Upper lobe of left lung (tissue), 6 donors: Measurements from ENCODE around the gene POLR2J3. TPM values are rescaled to one million over a fixed set of nuclear protein-coding genes. Genes with fewer than 3 reads are reported as not detected.
"Not testable (repeated sequence)": the region's sequence is repeated elsewhere in the genome, so short reads cannot be mapped to it uniquely, and the experiment has no call there.

Experiments
- ATAC-seq, 2 donors: fragments of 200-7000 bp; cut with Tn5 transposase; one replicate each; pipeline ENCODE4 v1.9.1; 2022; ENCODE audit warnings: mild to moderate bottlenecking in 2 of 2, moderate library complexity in 2 of 2; ENCODE audit not compliant: low FRiP score in 2 of 2
- DNase-seq, 2 donors: peaks; one replicate each; pipeline ENCODE4 v3.0.0-alpha.2; 2019 to 2020
- H3K27ac ChIP-seq, 4 donors: fragments of 200-600 bp; sonication (generic); one replicate each; pipeline ENCODE4 v1.5.1; 2016 to 2019
- H3K27me3 ChIP-seq, 4 donors: fragments of 200-600 bp; sonication (generic); one replicate each; pipeline ENCODE4 v1.5.1; 2017 to 2019
- H3K36me3 ChIP-seq, 4 donors: fragments of 200-600 bp; sonication (generic); one replicate each; pipeline ENCODE4 v1.5.1; 2016 to 2019
- H3K4me1 ChIP-seq, 4 donors: fragments of 200-600 bp; sonication (generic); one replicate each; pipeline ENCODE4 v1.5.1; 2018 to 2019
- H3K4me3 ChIP-seq, 4 donors: fragments of 200-600 bp; sonication (generic); one replicate each; pipeline ENCODE4 v1.5.1; 2017 to 2019; ENCODE audit warnings: mild to moderate bottlenecking in 2 of 4, moderate library complexity in 1 of 4
- H3K9me3 ChIP-seq, 4 donors: fragments of 200-600 bp; sonication (generic); one replicate each; pipeline ENCODE4 v1.5.1; 2018 to 2019
- WGBS, 2 donors: methylation state at CpG; one replicate each; pipeline ENCODE4 v1.1.5; 2017 to 2018; 5-methylcytosine and 5-hydroxymethylcytosine counted together
- total RNA-seq, 6 donors: library from RNA; depleted of rRNA in 4 of 6; stranded (reverse); fragments of >200 nt in 4 of 6; gene quantifications; one replicate each; pipeline versions ENCODE4 v1.1.0 to v1.2.1, GENCODE V29; 2016 to 2021
- donor health status: DM: no; HTN: no; CAD: no; lungs with moderate emphysema.
- donor health status: DM: no; HTN: yes; CAD: no; lungs with severe emphysema.

POLR2J3 gene
- total RNA-seq, 6 donors from 2014 or later = 17.2 to 147 (median 32.8) TPM

- WGBS, 2 donors = 82 to 85% methylated on average over 2 of the region's 2 CpGs
These were observed 40.3 kb downstream of the POLR2J3 start for GRCh38 chr7:102532127-102532526.

GRCh38 chr7:102531583-102531982 lies 40.8 kb downstream of the POLR2J3 start:
- H3K27me3 ChIP-seq, H3K9me3 ChIP-seq, H3K36me3 ChIP-seq, H3K4me3 ChIP-seq, H3K4me1 ChIP-seq: not testable (repeated sequence)
- ATAC-seq (peak in 1 of 2 donors; percentile 8), DNase-seq (peak in 1 of 2 donors; percentile 59)
- H3K27ac ChIP-seq = peak overlapping the region in 1 of 4 donors; percentile 44
- no CpG with 5 or more reads among the region's 7 CpGs for WGBS, 2 donors

More at GRCh38 chr7:102532127-102532526, 40.3 kb downstream of the POLR2J3 start:
- DNase-seq, H3K9me3 ChIP-seq, H3K4me3 ChIP-seq, H3K27me3 ChIP-seq, H3K36me3 ChIP-seq, H3K4me1 ChIP-seq: not testable (repeated sequence)
- peak in 1 of 2 donors; percentile 41 for ATAC-seq
- peak overlapping the region in 1 of 4 donors; percentile 49 for H3K27ac ChIP-seq

GRCh38 chr7:102527822-102528793 lies 44.3 kb downstream of the POLR2J3 start:
- ATAC-seq, H3K4me1 ChIP-seq, DNase-seq, H3K27ac ChIP-seq, H3K36me3 ChIP-seq, H3K9me3 ChIP-seq, H3K4me3 ChIP-seq, H3K27me3 ChIP-seq: not testable (repeated sequence)
- 100% methylated on average over 2 of the region's 13 CpGs; no CpG with 5 or more reads in 1 of the 2 donors for WGBS, 2 donors

GRCh38 chr7:102527182-102527581 lies 45.2 kb downstream of the POLR2J3 start:
- WGBS, 2 donors = 80 to 100% methylated on average over 1 of the region's 8 CpGs
- not testable (repeated sequence) for ATAC-seq, H3K27ac ChIP-seq, DNase-seq, H3K36me3 ChIP-seq, H3K4me1 ChIP-seq, H3K27me3 ChIP-seq, H3K4me3 ChIP-seq, H3K9me3 ChIP-seq

GRCh38 chr7:102524803-102525202 lies 47.6 kb downstream of the POLR2J3 start:
- no CpG with 5 or more reads among the region's 2 CpGs for WGBS, 2 donors
- H3K9me3 ChIP-seq, H3K4me3 ChIP-seq, H3K4me1 ChIP-seq, H3K36me3 ChIP-seq, H3K27ac ChIP-seq, H3K27me3 ChIP-seq, DNase-seq: not testable (repeated sequence)
- ATAC-seq = peak; percentile 16 to 24

GRCh38 chr7:102520797-102521196 lies 51.6 kb downstream of the POLR2J3 start:
- H3K9me3 ChIP-seq, H3K27ac ChIP-seq, ATAC-seq, H3K4me3 ChIP-seq, H3K36me3 ChIP-seq, H3K4me1 ChIP-seq, H3K27me3 ChIP-seq, DNase-seq: not testable (repeated sequence)
- no CpG with 5 or more reads among the region's 5 CpGs for WGBS, 2 donors

- H3K9me3 ChIP-seq, H3K4me1 ChIP-seq, H3K36me3 ChIP-seq, H3K27me3 ChIP-seq, H3K27ac ChIP-seq: not testable (repeated sequence)
- ATAC-seq = peak; percentile 94 to 97
- peak within 1 kb of the TSS in 3 of 4 donors; percentile 27 to 32 (median 28) for H3K4me3 ChIP-seq
- WGBS, 2 donors = no CpG with 5 or more reads among the region's 61 CpGs
- DNase-seq = peak in 1 of 2 donors; percentile 87
These were observed 54.7 kb downstream of the POLR2J3 start, which contains the start of gene RASA4B for GRCh38 chr7:102517550-102518147. Gene RASA4B, minus strand, starts transcription at chr7:102517777. Its CDS starts 67 bp downstream, at chr7:102517710.

Other genes with a start within 250 kb of the POLR2J3 start
- not detected for gene SPDYE6, start 216.1 kb downstream of the POLR2J3 start, total RNA-seq
- 10 to 100 TPM; 17.8 to 80.7 (median 23.0) TPM for gene PRKRIP1, start 176.2 kb downstream of the POLR2J3 start, total RNA-seq
- gene ORAI2, start 139.0 kb downstream of the POLR2J3 start, total RNA-seq = 10 to 100 TPM in 5 of 6 donors, 1 to 10 TPM in 1; 9.4 to 35.2 (median 30.5) TPM
- gene ALKBH4, start 107.7 kb downstream of the POLR2J3 start, total RNA-seq = 10 to 100 TPM; 10.4 to 34.2 (median 18.2) TPM
- 10 to 100 TPM; 13.2 to 33.8 (median 31.6) TPM for gene LRWD1, start 107.6 kb downstream of the POLR2J3 start, total RNA-seq
- 10 to 100 TPM; 15.2 to 37.1 (median 26.6) TPM for gene POLR2J, start 93.7 kb downstream of the POLR2J3 start, total RNA-seq
- 10 to 100 TPM in 4 of 6 donors, 1 to 10 TPM in 2; 4.8 to 31.6 (median 22.3) TPM for gene RASA4B, start 54.8 kb downstream of the POLR2J3 start, total RNA-seq
- 10 to 100 TPM in 4 of 6 donors, 1 to 10 TPM in 2; 3.0 to 30.4 (median 16.6) TPM for gene UPK3BL2, start 28.9 kb downstream of the POLR2J3 start, total RNA-seq
- gene SPDYE2, start 21.4 kb downstream of the POLR2J3 start, total RNA-seq = 1 to 10 TPM in 1 of 6 donors, under 1 TPM in 1, not detected in 4; 0.23 to 1.1 TPM
- 100 to 1,000 TPM in 1 of 6 donors, 10 to 100 TPM in 4, 1 to 10 TPM in 1; 8.7 to 132 (median 41.7) TPM for gene RASA4, start 44.2 kb upstream of the POLR2J3 start, total RNA-seq
- 10 to 100 TPM; 17.0 to 99.3 (median 30.0) TPM for gene UPK3BL1, start 70.2 kb upstream of the POLR2J3 start, total RNA-seq
- gene SPDYE2B, start 77.7 kb upstream of the POLR2J3 start, total RNA-seq = not detected
- 10 to 100 TPM in 2 of 6 donors, 1 to 10 TPM in 4; 2.1 to 24.3 (median 5.6) TPM for gene POLR2J2, start 99.1 kb upstream of the POLR2J3 start, total RNA-seq
- 10 to 100 TPM in 5 of 6 donors, 1 to 10 TPM in 1; 6.2 to 55.5 (median 13.5) TPM for gene FAM185A, start 176.4 kb upstream of the POLR2J3 start, total RNA-seq